Measurements from ENCODE around the gene PNKP. TPM values are rescaled to one million over a fixed set of nuclear protein-coding genes. Genes with fewer than 3 reads are reported as not detected.

PNKP gene
- total RNA-seq, 1 donor from 2014 or later, result 25.2 TPM

- DNase-seq, result no peak
These were observed 48.6 kb downstream of the PNKP start for GRCh38 chr19:49818649-49819370.

- peak; percentile 85 for DNase-seq
These were observed 49.3 kb downstream of the PNKP start, which contains the start of gene MED25 for GRCh38 chr19:49817964-49818648. TSS of gene MED25 (plus strand) at chr19:49818289. CDS start at chr19:49818342, 53 bp downstream.

GRCh38 chr19:49816590-49816989 is 50.8 kb downstream of the PNKP start:
- no peak for DNase-seq

- DNase-seq, result no peak
These were observed 53.4 kb downstream of the PNKP start for GRCh38 chr19:49814010-49814409.

GRCh38 chr19:49812997-49813861 is 54.1 kb downstream of the PNKP start, which contains the start of gene FUZ:
TSS of gene FUZ (minus strand) at chr19:49813292. CDS start at chr19:49813106, 186 bp downstream.
- DNase-seq, result peak; percentile 99

- DNase-seq, result peak; percentile 70
These were observed 54.9 kb downstream of the PNKP start for GRCh38 chr19:49812452-49812996.

GRCh38 chr19:49811328-49811727 is 56.0 kb downstream of the PNKP start:
- DNase-seq, result no peak

Small RNA genes lying within 50 kb of the gene (small RNA-seq; reads per million reads assigned to genes)
- not detected for gene MIR4749 (ENCODE audit: low replicate concordance)

Other genes with a start within 250 kb of the PNKP start
- 10.2 TPM for gene RRAS, start 227.4 kb downstream of the PNKP start, total RNA-seq
- gene SCAF1, start 225.4 kb downstream of the PNKP start, total RNA-seq, result 8.5 TPM
- 42.6 TPM for gene IRF3, start 201.7 kb downstream of the PNKP start, total RNA-seq
- 5.0 TPM for gene BCL2L12, start 201.6 kb downstream of the PNKP start, total RNA-seq
- gene PRMT1, start 190.3 kb downstream of the PNKP start, total RNA-seq, result 129 TPM
- 0.69 TPM for gene ADM5, start 178.0 kb downstream of the PNKP start, total RNA-seq
- 1.6 TPM for gene CPT1C, start 176.5 kb downstream of the PNKP start, total RNA-seq
- gene TSKS, start 104.3 kb downstream of the PNKP start, total RNA-seq, result 0.30 TPM
- 31.4 TPM for gene AP2A1, start 100.6 kb downstream of the PNKP start, total RNA-seq
- 13.4 TPM for gene FUZ, start 54.3 kb downstream of the PNKP start, total RNA-seq
- 17.4 TPM for gene MED25, start 49.3 kb downstream of the PNKP start, total RNA-seq
- 46.4 TPM for gene PTOV1, start 16.4 kb downstream of the PNKP start, total RNA-seq
- gene AKT1S1, start 9.8 kb upstream of the PNKP start, total RNA-seq, result 4.3 TPM
- 12.9 TPM for gene TBC1D17, start 10.1 kb upstream of the PNKP start, total RNA-seq
- gene IL4I1, start 29.3 kb upstream of the PNKP start, total RNA-seq, result 0.49 TPM
- gene ATF5, start 61.6 kb upstream of the PNKP start, total RNA-seq, result 2.0 TPM
- 19.0 TPM for gene NUP62, start 61.9 kb upstream of the PNKP start, total RNA-seq
- 0.79 TPM for gene SIGLEC11, start 93.6 kb upstream of the PNKP start, total RNA-seq
- 15.2 TPM for gene VRK3, start 157.8 kb upstream of the PNKP start, total RNA-seq
- gene ZNF473, start 158.4 kb upstream of the PNKP start, total RNA-seq, result 5.1 TPM

Measured in skin of body (tissue), 3 donors.